ENCODE data around the gene GOLGA6L24.
"Not testable (repeated sequence)": the region's sequence is repeated elsewhere in the genome, so short reads cannot be mapped to it uniquely, and the experiment has no call there.

GOLGA6L24 gene

DNA sequence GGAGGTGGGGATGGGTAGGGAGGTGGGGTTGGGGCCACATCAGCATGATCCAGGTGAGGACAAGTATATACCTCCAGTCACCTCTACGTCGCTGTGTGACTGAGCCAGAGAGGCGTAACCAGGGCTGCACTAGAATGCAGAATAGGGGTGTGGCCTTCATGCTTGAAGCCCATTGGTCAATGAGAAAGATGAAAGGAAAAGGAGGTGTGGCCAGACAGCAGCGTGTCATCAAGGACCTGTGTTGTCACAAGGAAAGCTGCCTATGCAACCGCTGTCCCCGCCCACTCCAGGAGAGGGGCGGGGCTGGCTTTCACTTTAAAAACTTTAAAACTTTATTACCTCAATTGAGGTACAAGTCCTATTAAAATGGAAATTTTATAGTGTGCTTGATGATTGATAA, at the start of gene GOLGA6L24:
Gene GOLGA6L24 (minus strand): TSS at position 101 of the 400 bp plus-strand sequence. CDS start 61 bp downstream, at position 40.
- DNase-seq = not testable (repeated sequence)

- not testable (repeated sequence) for DNase-seq
Measured at GRCh38 chr15:28402774-28403435, 45.0 kb upstream of the GOLGA6L24 start.

DNA sequence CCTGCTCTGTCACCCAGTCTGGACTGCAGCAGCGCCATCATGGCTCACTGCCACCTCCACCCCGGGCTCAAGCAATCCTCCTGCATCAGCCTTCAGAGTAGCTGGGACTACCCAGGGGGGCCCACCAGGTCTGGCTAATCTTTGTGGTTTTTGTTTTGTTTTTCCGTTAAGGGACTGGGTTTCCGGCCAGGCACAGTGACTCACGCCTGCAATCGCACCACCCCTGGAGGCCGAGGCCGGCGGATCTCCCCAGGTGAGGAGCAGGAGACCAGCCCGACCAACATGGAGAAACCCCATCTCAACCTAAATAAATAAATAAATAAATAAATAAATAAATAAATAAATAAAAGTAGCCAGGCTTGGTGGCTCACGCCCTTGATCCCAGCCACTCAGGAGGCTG, 38.1 kb upstream of the GOLGA6L24 start:
- not testable (repeated sequence) for DNase-seq

DNA sequence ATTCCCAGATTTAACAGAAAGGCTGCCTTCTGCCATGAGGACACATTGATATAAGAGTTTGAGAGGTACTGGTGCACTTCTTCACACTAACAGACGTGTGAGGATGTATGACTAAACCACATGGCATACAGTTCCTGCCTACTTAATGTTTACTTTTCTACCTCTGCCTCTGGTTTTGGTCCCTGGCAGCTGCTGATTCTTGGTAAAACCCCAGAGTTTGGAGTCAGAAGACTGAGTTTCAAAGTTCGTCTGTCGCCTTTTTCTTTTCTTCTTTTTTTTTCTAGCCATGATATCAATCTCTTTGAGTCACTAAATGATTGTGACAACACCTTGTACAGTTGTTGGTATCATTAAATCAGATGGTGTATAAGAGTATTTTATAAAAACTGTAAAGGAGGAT, 22.2 kb upstream of the GOLGA6L24 start:
- DNase-seq = not testable (repeated sequence)

- DNase-seq = not testable (repeated sequence)
Measured at GRCh38 chr15:28378364-28378763, 20.5 kb upstream of the GOLGA6L24 start, which contains the start of gene GOLGA8F. Gene GOLGA8F (plus strand): TSS chr15:28378664. CDS start chr15:28378762, 98 bp downstream.

DNA sequence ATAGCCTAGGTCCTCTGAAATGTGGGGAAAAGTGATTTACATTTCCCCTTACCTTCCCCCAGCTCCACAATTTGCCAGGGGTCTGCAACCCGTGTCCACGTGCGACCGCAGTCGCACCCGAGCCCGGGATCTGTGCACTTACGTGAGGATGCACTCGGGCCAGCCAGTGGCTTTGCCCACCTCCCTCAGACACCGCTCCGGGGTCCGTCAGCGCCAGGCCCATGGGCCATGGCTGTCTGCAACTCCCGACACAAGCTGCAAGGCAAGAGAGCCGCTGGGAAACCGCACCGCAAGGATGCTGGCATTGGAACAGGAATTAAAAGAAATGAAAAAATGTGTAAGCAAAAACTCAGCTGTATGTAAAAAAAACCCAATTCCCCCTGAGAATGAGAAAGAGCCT, 7.6 kb upstream of the GOLGA6L24 start:
- DNase-seq = not testable (repeated sequence)

DNA sequence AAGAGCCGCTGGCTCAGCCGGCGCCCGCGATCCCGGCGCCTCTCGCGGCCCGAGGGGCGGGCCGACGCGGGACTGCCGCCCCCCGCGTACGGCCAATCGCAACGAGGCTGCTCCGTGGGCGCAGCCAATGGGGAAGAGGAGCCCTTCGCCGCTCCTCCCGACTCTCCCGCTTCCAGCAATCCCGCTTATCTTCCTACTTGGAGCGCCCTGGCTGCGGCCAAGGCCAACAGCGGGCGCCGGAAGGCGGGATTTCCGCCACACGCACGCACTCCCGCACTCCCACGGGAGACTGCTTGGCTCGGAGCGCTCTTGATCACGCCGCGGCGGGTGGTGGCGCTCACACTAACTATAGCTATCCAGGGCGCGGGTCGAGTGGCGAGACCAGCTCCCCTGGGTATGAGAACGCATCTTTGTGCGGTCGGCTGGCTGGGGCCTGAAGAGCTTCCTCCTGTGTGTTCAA, 35.7 kb downstream of the GOLGA6L24 start, which contains the start of gene HERC2:
Gene HERC2 (minus strand): TSS at position 51 of the 460 bp plus-strand sequence. CDS start 746 bp downstream, outside the sequence.
- DNase-seq = not testable (repeated sequence)

DNA sequence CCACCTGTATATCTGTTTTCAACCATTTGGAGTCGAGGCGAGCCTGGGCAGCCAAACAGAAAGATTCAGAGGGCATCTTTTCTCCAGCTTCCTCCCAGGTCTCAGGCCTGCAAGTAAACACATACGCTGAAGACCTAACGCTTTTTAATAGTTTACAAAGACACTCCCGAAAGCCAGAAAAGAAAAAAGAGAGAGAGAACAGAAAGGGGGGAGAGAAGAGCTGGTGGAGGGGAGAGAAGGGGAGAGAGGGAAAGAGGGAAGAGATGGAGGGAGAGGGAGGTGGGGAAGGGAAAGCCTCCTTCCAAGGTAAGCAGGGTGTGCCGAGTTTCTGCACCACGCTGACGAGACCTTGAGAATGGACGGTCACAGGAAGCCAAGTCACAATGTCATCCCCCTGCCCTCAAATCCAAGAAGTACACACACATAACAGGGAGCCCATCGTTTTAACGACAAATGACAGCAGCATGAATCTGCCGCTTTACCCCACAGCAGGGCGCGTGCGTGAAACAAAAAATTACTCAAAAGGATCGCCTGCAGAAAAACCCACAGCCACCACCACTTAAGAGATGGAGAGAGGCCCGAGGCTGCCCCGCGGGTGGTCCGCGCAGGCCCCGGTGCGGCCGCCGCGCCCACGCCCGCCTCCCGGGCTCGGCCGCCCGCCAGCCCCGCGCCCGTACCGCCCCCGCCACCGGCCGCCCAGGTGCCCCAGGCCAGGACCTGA, 36.4 kb downstream of the GOLGA6L24 start:
- not testable (repeated sequence) for DNase-seq

DNA sequence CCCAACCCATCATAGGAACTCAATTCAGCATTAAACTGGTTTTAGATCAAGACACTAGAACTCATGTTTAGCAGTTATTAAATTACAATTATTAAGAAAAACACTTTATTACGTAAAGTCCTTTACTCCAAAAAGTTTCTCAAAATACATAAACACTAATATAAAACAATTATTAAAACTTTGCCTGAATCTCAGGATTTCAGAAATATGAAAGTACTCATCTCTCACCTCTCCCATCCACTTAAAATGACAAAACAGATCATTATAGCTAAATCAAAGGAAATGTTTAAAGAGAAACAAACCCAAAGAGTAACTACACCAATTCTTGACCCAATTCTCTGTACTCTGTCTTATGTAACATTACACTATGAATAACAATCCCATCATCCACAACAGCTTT, 38.2 kb downstream of the GOLGA6L24 start:
- DNase-seq = not testable (repeated sequence)

DNA sequence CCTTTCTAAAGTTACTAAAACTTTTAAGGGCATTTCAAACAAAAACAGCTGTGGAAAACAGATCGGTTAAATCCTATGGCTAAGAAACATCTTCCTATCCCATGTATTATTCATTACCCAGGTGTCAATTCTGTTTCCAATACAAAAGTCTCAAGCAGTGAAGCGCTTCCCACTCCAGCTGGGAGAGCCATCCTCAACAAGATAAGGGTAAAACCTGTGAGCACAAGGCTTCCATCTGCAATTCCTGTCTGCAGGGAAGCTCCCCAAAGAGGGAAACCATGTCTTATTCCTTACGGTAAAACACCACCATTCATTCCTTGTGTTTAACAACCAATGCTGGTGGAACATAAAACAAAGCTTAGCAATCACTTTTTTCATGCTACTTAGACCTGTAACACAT, 39.1 kb downstream of the GOLGA6L24 start:
- not testable (repeated sequence) for DNase-seq

- DNase-seq = not testable (repeated sequence)
Measured at GRCh38 chr15:28318122-28318521, 39.8 kb downstream of the GOLGA6L24 start.

DNA sequence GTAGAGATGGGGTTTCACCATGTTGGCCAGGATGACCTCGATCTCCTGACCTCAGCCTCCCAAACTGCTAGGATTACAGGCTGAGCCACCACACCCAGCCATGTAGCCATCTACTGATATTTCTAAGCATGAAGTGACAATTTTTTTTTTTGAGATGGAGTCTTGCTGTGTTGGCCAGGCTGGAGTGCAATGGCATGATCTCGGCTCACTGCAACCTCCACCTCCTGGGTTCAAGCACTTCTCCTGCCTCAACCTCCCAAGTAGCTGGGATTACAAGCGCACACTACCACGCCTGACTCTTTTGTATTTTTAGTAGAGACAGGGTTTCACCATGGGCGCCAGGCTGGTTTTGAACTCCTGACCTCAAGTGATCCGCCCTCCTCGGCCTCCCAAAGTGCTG, 40.9 kb downstream of the GOLGA6L24 start:
- DNase-seq = not testable (repeated sequence)

DNA sequence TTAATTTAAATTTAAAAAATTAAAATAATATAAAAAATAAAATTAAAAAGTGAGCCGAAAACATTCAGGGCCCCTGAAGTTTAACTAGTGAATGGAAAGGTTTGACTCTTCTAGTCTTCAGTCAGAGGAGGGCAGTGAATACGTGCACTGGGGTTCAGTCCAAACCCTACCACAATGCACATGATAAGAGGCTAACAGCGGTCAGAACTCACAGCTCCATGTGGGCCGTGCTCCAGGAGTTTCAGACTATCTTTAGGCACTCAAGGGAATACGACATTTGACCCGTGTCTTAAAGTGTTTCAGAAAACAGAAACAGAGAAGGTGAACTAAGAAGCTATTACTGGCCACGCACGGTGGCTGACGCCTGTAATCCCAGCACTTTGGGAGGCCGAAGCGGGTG, 47.4 kb downstream of the GOLGA6L24 start:
- not testable (repeated sequence) for DNase-seq

- DNase-seq = not testable (repeated sequence)
Measured at GRCh38 chr15:28308718-28309117, 49.2 kb downstream of the GOLGA6L24 start.
